Renal pelvis (tissue), 4 donors: ENCODE results near the gene DHRS2. TPM values are rescaled to one million over a fixed set of nuclear protein-coding genes. Genes with fewer than 3 reads are reported as not detected.
"Not testable (repeated sequence)": the region's sequence is repeated elsewhere in the genome, so short reads cannot be mapped to it uniquely, and the experiment has no call there.

Source experiments
- DNase-seq: peaks from one replicate; pipeline ENCODE4 v3.0.0-alpha.2; 2013
- polyA plus RNA-seq, 3 donors: library from polyadenylated mRNA; unstranded; fragments of 120-200 nt; gene quantifications; one replicate each; pipeline ENCODE4 v1.2.1, GENCODE V29; 2013; ENCODE audit not compliant: insufficient read length in 3 of 3

The DHRS2 gene
- polyA plus RNA-seq, 3 donors, result 50.5 to 67.2 (median 62.0) TPM

GRCh38 chr14:23609411-23610089 is 26.6 kb upstream of the DHRS2 start:
- not testable (repeated sequence) for DNase-seq

- DNase-seq, result no peak
Measured at GRCh38 chr14:23610090-23610814, 25.9 kb upstream of the DHRS2 start.

GRCh38 chr14:23610815-23611289 is 25.3 kb upstream of the DHRS2 start:
- no peak for DNase-seq

GRCh38 chr14:23612354-23612732 is 23.8 kb upstream of the DHRS2 start:
- no peak for DNase-seq

GRCh38 chr14:23612802-23613201 is 23.4 kb upstream of the DHRS2 start:
- no peak for DNase-seq

GRCh38 chr14:23613242-23614070 is 22.7 kb upstream of the DHRS2 start:
- DNase-seq, result no peak

- DNase-seq, result no peak
Measured at GRCh38 chr14:23614395-23614828, 21.8 kb upstream of the DHRS2 start.

- no peak for DNase-seq
Measured at GRCh38 chr14:23615856-23616255, 20.3 kb upstream of the DHRS2 start.

- DNase-seq, result no peak
Measured at GRCh38 chr14:23617539-23617938, 18.6 kb upstream of the DHRS2 start.

GRCh38 chr14:23618415-23618988 is 17.7 kb upstream of the DHRS2 start:
- no peak for DNase-seq

GRCh38 chr14:23620177-23620702 is 15.9 kb upstream of the DHRS2 start:
- DNase-seq, result no peak

- no peak for DNase-seq
Measured at GRCh38 chr14:23621204-23621931, 14.8 kb upstream of the DHRS2 start.

GRCh38 chr14:23621932-23622730 is 14.0 kb upstream of the DHRS2 start:
- no peak for DNase-seq

GRCh38 chr14:23622990-23623389 is 13.2 kb upstream of the DHRS2 start:
- no peak for DNase-seq

GRCh38 chr14:23623962-23624361 is 12.2 kb upstream of the DHRS2 start:
- no peak for DNase-seq

GRCh38 chr14:23624830-23625404 is 11.2 kb upstream of the DHRS2 start:
- DNase-seq, result no peak

- DNase-seq, result no peak
Measured at GRCh38 chr14:23626946-23627345, 9.2 kb upstream of the DHRS2 start.

GRCh38 chr14:23627961-23628360 is 8.2 kb upstream of the DHRS2 start:
- no peak for DNase-seq

GRCh38 chr14:23629204-23629603 is 7.0 kb upstream of the DHRS2 start:
- DNase-seq, result no peak

- no peak for DNase-seq
Measured at GRCh38 chr14:23629832-23630396, 6.2 kb upstream of the DHRS2 start.
